A673 (cell line): ENCODE results near the gene ADI1.

Source experiments
- CTCF ChIP-seq: fragments of 300-800, 200-600 bp; sonication (generic); conservative IDR thresholded peaks from 2 replicates; pipeline ENCODE4 v1.5.1; 2017; ENCODE audit warnings: low read depth, mild to moderate bottlenecking, antibody characterized with exemption, low read length, moderate library complexity, mixed read lengths
- EZH2 ChIP-seq: fragments of 200-600 bp; sonication (generic); IDR thresholded peaks from 2 replicates; pipeline ENCODE4 v1.6.1; 2017; ENCODE audit warnings: borderline replicate concordance, low read depth, mild to moderate bottlenecking, mixed read lengths, antibody characterized with exemption, low read length; ENCODE audit not compliant: poor library complexity, severe bottlenecking

DNA sequence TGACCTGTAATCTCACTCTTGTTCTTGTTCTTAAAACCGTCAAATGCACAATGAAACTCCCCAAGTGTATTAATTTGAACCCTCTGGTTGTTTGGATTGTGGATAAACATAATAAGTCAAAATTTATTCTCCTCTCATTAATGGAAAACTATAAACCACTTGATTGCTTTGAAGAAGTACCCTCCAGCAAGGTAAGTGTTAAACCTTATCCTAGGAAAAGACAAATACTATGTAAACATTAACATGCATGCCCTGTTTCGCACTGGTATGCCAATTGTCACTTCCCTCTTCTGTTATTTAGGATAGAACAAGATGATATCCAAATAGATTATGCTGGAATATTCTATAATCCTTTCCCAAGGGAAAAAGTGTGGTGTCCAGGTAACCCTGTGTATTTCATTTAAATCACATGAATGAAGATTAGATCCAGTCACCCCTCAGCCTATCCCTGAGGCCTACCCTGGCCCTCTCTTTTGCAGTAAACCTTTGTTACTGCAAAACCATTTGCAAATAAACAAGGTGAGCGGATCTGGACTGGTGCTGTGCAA lies 1.3 kb downstream of the ADI1 start:
- TF ChIP-seq CTCF, result no peak
- no peak for TF ChIP-seq EZH2
